Activated naive CD8-positive, alpha-beta T cell treated with anti-CD3 and anti-CD28 coated beads, Interleukin-2, amount 10 ng/mL, durations not matched to agents 7 days and 5 days (primary cell): Measurements from ENCODE around the gene PTCH2. TPM values are rescaled to one million over a fixed set of nuclear protein-coding genes. Genes with fewer than 3 reads are reported as not detected.
"Not testable (repeated sequence)": the region's sequence is repeated elsewhere in the genome, so short reads cannot be mapped to it uniquely, and the experiment has no call there.

Experiments
- ATAC-seq: fragments of 150-1000 bp; cut with Tn5 transposase; one replicate; pipeline ENCODE4 v1.10.0; 2021; ENCODE audit warnings: low read depth, moderate library complexity
- POLR2A ChIA-PET: fragments of 350-600 bp; sonication (Branson Sonifier 250); formaldehyde crosslinking; loops from one replicate; lab custom pipeline; 2021; ENCODE audit warnings: antibody characterized with exemption; lab: Charles Lee
- DNase-seq: peaks from one replicate; pipeline ENCODE4 v3.0.0; 2021
- H3K27ac Mint-ChIP-seq: one replicate; pipeline ENCODE4 v1.8.0; 2022; ENCODE audit warnings: mild to moderate bottlenecking, mixed read lengths
- H3K27me3 Mint-ChIP-seq: one replicate; pipeline ENCODE4 v1.8.0; 2022; ENCODE audit warnings: mild to moderate bottlenecking, moderate library complexity, mixed read lengths
- H3K36me3 Mint-ChIP-seq: one replicate; pipeline ENCODE4 v1.8.0; 2021; ENCODE audit warnings: mild to moderate bottlenecking, mixed read lengths
- H3K4me1 Mint-ChIP-seq: one replicate; pipeline ENCODE4 v1.8.0; 2021; ENCODE audit warnings: mixed read lengths
- H3K4me3 Mint-ChIP-seq: one replicate; pipeline ENCODE4 v1.8.0; 2022; ENCODE audit warnings: mild to moderate bottlenecking, moderate library complexity, mixed read lengths
- H3K9me3 Mint-ChIP-seq: one replicate; pipeline ENCODE4 v1.8.0; 2021; ENCODE audit warnings: mixed read lengths
- total RNA-seq, 2 experiments: library from RNA; stranded (reverse); gene quantifications; one replicate each; pipeline ENCODE4 v1.2.3, GENCODE V29; 2021

Gene PTCH2
- total RNA-seq, 2 experiments from 2014 or later: 1.0 to 1.6 TPM

DNA sequence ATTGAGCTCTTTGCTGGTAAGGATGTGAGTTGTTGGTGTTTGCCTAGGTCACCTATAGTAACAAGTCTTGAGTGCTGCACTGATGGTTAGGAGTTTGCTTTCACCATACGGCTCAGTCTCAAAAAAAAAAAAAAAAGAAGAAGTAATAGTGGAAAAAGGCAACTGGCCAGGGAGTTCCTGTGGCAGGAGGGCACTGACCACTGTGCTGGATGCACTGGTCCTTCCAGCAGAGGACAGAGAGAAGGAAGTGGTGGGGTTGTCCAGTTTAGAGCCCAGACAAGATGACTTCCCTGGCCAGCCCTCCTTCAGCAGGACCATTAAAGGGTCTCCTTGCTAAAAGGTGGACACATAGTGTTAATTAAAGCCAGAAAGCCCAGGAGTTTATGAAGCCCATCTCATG, 11.9 kb upstream of the PTCH2 start:
- DNase-seq (no peak), ATAC-seq (no peak)
- peaks cover 22% of the 10 kb centered on the region for H3K36me3 Mint-ChIP-seq
- H3K4me1 Mint-ChIP-seq: no peaks in the 10 kb centered on the region
- H3K27ac Mint-ChIP-seq: no peak overlapping the region
- H3K27me3 Mint-ChIP-seq: no peaks in the 10 kb centered on the region
- no peak overlapping the region for H3K4me3 Mint-ChIP-seq
- H3K9me3 Mint-ChIP-seq: no peaks in the 10 kb centered on the region
- POLR2A ChIA-PET: no interaction called here

DNA sequence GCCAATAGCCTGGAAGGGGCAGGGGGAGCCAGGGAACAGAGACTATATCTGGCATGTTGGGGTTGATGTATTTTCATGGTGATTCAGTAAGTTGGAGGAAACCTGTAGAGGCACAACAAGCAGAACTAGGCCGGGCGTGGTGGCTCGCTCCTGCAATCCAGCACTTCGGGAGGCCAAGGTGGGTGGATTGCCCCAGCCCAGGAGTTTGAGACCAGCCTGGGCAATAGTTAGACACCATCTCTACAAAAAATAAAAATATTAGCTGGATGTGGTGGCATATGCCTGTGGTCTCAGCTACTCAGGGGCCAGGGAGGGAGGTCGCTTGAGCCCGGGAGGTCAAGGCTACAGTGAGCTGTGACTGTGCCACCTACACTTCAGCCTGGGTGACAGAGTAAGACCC, 10.1 kb upstream of the PTCH2 start:
- no peaks in the 10 kb centered on the region for H3K4me1 Mint-ChIP-seq
- POLR2A ChIA-PET: interaction anchor here (0.6 kb wide), 1 partner anchor 125 kb away, joined by 4 read pairs; no protein-coding TSS in a partner anchor
- no peak overlapping the region for H3K4me3 Mint-ChIP-seq
- peaks cover 23% of the 10 kb centered on the region for H3K36me3 Mint-ChIP-seq
- ATAC-seq: no peak
- no peak overlapping the region for H3K27ac Mint-ChIP-seq
- H3K9me3 Mint-ChIP-seq: no peaks in the 10 kb centered on the region
- no peak for DNase-seq
- no peaks in the 10 kb centered on the region for H3K27me3 Mint-ChIP-seq

GRCh38 chr1:44851308-44851707, 8.3 kb upstream of the PTCH2 start:
- Mint-ChIP-seq H3K36me3 (peaks cover 17% of the 10 kb centered on the region), H3K27ac (no peak overlapping the region), H3K4me3 (no peak overlapping the region), H3K9me3 (no peaks in the 10 kb centered on the region), H3K27me3 (no peaks in the 10 kb centered on the region), H3K4me1 (no peaks in the 10 kb centered on the region)
- DNase-seq (no peak), ATAC-seq (no peak)
- POLR2A ChIA-PET: no interaction called here

DNA sequence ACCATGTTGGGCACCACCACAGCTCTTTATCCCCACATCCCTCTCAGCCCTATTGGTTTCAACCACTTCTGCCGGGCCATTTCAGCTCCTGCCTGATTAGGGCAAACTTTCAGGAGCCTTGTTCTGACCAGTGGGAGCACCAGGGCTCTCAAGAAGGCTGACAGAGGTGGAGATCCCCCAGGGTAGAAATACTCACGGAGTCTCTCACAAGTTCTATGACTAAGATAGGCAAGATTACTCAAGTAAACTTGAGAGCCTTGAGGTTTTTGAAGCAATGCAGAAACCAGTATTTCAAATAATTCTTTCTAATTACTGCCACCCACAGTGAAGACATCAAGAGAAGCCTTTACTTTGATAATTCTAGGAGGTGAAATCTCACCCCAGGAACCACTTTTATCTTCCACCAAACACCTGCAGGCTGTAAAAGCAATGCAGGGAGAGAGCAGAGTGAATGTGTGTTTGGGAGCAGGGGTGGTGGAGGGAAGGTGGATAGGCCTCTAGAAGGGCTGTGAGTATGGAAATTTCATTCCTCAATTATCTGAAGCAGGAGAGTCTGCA, 6.6 kb upstream of the PTCH2 start:
- POLR2A ChIA-PET: interaction anchor here (0.6 kb wide), 1 partner anchor 9 kb away, joined by 4 read pairs; no protein-coding TSS in a partner anchor
- DNase-seq (no peak), ATAC-seq (no peak)
- Mint-ChIP-seq H3K27ac (no peak overlapping the region), H3K27me3 (no peaks in the 10 kb centered on the region), H3K9me3 (no peaks in the 10 kb centered on the region), H3K36me3 (peaks cover 16% of the 10 kb centered on the region), H3K4me3 (no peak overlapping the region), H3K4me1 (no peaks in the 10 kb centered on the region)

DNA sequence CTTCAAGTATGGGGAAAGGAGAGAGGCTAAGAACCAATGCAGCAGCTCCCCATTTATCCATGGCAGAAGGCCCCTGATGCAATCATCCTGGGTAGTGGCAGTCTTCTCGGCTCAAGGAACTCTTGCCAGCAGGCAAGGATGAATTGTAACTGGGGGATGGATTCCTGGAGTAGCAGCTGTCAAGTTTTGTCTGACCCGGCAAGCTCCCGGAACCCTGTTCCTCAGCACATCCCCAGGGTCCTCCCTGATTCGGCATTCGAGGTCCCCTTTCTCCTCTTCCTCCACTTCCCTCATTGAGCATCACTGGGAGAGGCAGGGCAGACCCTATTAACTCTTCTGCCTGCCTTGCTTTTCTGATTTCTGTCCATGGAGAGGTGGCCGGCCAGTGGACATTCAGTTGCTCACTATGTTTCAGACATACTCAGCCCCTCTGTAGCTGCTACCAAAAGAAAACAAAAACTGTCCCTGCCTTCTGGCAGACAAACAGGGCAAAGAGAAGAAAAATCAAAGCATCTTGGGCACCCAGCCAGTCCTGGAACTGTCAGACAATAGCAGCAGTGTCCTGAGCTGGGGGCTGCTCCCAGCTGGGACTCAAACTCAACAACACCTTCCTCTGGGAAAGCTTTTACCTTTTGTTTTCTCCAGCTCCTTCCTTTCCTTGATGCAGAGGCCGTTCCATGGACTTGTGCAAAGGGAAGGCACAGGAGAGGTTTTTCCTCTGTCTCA, 5.6 kb upstream of the PTCH2 start:
- no peak overlapping the region for H3K4me3 Mint-ChIP-seq
- H3K36me3 Mint-ChIP-seq: peaks cover 15% of the 10 kb centered on the region
- H3K27ac Mint-ChIP-seq: peak overlapping the region; percentile 35
- DNase-seq: no peak
- H3K9me3 Mint-ChIP-seq: no peaks in the 10 kb centered on the region
- no peaks in the 10 kb centered on the region for H3K27me3 Mint-ChIP-seq
- ATAC-seq: no peak
- H3K4me1 Mint-ChIP-seq: no peaks in the 10 kb centered on the region
- POLR2A ChIA-PET: interaction anchor here (0.6 kb wide), 1 partner anchor 8 kb away, joined by 4 read pairs; no protein-coding TSS in a partner anchor

DNA sequence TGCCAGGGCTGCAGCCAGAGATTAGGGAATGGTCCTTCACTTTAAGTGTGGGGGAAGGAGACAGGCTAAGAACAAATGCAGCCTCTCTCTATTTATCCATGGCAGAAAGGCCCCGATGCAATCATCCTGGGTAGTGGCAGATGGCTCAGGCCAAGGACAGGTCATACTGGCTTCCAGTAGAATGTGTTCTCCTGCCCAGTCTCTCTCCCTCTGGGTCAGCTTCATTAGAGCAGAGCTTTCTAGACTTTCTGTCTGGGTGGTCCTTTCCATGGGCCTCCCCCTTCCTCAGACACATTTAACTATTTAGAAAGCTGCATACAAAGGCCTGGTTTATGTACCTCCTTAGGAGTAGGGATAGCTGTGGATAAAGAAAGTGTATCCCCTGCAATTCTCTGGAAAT, 4.8 kb upstream of the PTCH2 start:
- H3K36me3 Mint-ChIP-seq: peaks cover 13% of the 10 kb centered on the region
- POLR2A ChIA-PET: no interaction called here
- H3K4me3 Mint-ChIP-seq: no peak overlapping the region
- H3K4me1 Mint-ChIP-seq: no peaks in the 10 kb centered on the region
- no peaks in the 10 kb centered on the region for H3K9me3 Mint-ChIP-seq
- H3K27ac Mint-ChIP-seq: no peak overlapping the region
- DNase-seq (no peak), ATAC-seq (no peak)
- H3K27me3 Mint-ChIP-seq: no peaks in the 10 kb centered on the region

- POLR2A ChIA-PET: no interaction called here
- peaks cover 4% of the 10 kb centered on the region for H3K4me1 Mint-ChIP-seq
Measured at GRCh38 chr1:44846985-44847384, 3.9 kb upstream of the PTCH2 start.

DNA sequence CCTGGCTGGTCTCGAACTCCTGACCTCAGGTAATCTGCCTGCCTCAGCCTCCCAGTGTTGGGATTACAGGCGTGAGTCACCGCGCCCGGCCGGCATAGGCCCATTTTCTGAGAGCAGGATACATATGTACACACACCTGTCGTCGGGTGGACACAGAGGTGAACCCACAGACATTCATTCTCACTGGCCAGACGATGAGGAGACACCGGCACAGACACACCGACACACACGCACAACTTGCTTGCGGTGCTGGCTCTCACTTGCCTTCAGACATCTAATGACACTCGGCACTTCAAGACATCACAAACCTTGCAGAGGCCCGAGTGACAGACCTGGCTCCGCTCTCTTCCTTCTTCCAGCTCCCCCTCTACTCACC, 579 bp downstream of the PTCH2 start:
- Mint-ChIP-seq H3K36me3 (peaks cover 6% of the 10 kb centered on the region), H3K27ac (no peak overlapping the region), H3K9me3 (no peaks in the 10 kb centered on the region), H3K27me3 (peaks cover 16% of the 10 kb centered on the region), H3K4me3 (peak overlapping the region; percentile 73), H3K4me1 (peaks cover 4% of the 10 kb centered on the region)
- POLR2A ChIA-PET: interaction anchor here (1.0 to 1.7 kb wide), 2 partner anchors 22 to 23 kb away, joined by 3 to 9 read pairs; no protein-coding TSS in a partner anchor
- ATAC-seq (peak; percentile 17), DNase-seq (no peak)

More at GRCh38 chr1:44846985-44847384, 3.9 kb upstream of the PTCH2 start:
- Mint-ChIP-seq H3K36me3 (peaks cover 10% of the 10 kb centered on the region), H3K9me3 (no peaks in the 10 kb centered on the region), H3K4me3 (no peak overlapping the region), H3K27me3 (peaks cover 7% of the 10 kb centered on the region), H3K27ac (no peak overlapping the region)
- DNase-seq (no peak), ATAC-seq (no peak)

DNA sequence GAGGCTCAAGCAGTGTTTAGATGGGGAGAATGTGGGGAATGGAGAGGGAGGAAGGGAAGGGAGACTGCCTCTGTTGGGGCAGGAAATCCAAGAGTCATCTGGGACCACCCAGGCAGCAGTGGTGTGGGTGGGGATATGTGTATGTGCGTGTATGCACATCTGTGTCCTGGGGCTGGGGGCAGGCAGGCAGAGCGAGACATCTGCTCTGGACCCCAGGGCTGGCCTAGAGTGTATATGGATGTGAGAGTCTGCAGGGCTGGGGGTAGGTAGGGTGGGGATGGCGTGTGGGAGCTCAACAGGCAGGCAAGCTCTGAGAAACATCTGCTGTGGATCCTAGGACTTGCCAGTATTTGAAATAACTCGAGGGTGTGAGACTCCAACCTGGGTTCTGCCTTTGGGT, 3.5 kb downstream of the PTCH2 start:
- peaks cover 1% of the 10 kb centered on the region for H3K36me3 Mint-ChIP-seq
- no peak for ATAC-seq
- no peak overlapping the region for H3K27ac Mint-ChIP-seq
- H3K4me1 Mint-ChIP-seq: peaks cover 12% of the 10 kb centered on the region
- POLR2A ChIA-PET: no interaction called here
- peaks cover 16% of the 10 kb centered on the region for H3K27me3 Mint-ChIP-seq
- no peak for DNase-seq
- no peak overlapping the region for H3K4me3 Mint-ChIP-seq
- H3K9me3 Mint-ChIP-seq: no peaks in the 10 kb centered on the region

DNA sequence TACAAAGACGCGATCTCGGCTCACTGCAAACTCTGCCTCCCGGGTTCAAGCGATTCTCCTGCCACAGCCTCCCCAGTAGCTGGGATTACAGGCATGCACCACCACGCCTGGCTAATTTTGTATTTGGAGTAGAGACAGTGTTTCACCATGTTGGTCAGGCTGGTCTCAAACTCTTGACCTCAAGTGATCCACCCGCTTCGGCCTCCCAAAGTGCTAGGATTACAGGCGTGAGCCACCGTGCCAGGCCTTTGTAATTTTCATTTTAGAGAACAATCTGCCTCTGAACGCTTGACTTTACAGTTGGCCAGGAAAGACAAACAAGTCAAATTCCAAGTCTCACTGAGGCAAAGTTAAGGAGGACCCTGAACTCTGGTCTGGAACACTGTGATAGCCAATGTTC, 4.8 kb downstream of the PTCH2 start:
- Mint-ChIP-seq H3K4me1 (peaks cover 14% of the 10 kb centered on the region), H3K27me3 (peaks cover 16% of the 10 kb centered on the region)
- not testable (repeated sequence) for H3K4me3 Mint-ChIP-seq, H3K27ac Mint-ChIP-seq, H3K9me3 Mint-ChIP-seq, H3K36me3 Mint-ChIP-seq, DNase-seq, ATAC-seq
- POLR2A ChIA-PET: interaction anchor here (0.7 kb wide), 1 partner anchor 25 kb away, joined by 3 read pairs; no protein-coding TSS in a partner anchor

GRCh38 chr1:44835738-44836675, 7.0 kb downstream of the PTCH2 start:
- DNase-seq (peak; percentile 87), ATAC-seq (peak; percentile 96)
- Mint-ChIP-seq H3K4me1 (peaks cover 10% of the 10 kb centered on the region), H3K27me3 (peaks cover 3% of the 10 kb centered on the region), H3K9me3 (no peaks in the 10 kb centered on the region), H3K27ac (peak overlapping the region; percentile 10), H3K36me3 (no peaks in the 10 kb centered on the region), H3K4me3 (peak overlapping the region; percentile 21)
- POLR2A ChIA-PET: interaction anchor here (0.6 to 1.9 kb wide), 6 partner anchors 17 to 179 kb away, joined by 3 to 9 read pairs (median 6); partner anchors contain the start of genes BTBD19, HECTD3 and PLK3

DNA sequence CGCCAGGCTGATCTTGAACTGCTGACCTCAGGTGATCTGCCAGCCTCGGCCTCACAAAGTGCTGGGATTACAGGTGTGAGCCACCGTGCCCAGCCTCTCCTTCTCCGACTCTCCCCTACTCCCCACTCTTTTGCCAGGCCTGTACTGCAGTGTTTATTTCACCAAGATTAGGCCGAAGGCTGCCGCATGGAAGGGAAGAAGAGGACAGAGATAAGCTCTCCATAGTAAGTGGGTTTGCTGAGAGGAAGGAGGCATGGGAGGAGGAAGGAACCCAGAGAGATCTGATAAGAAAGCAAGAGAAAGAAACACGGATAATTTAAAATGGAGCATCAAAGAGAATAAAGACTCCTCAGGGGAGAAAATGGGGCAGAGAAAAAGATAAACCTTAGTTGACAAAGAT, 8.7 kb downstream of the PTCH2 start:
- Mint-ChIP-seq H3K4me3 (no peak overlapping the region), H3K27ac (no peak overlapping the region), H3K4me1 (peaks cover 10% of the 10 kb centered on the region), H3K27me3 (no peaks in the 10 kb centered on the region), H3K9me3 (no peaks in the 10 kb centered on the region), H3K36me3 (no peaks in the 10 kb centered on the region)
- POLR2A ChIA-PET: no interaction called here
- DNase-seq (no peak), ATAC-seq (no peak)
